Brain pericyte (primary cell): Measurements from ENCODE around the gene ZCCHC24.
A peak's percentile ranks its signal among the peaks of the same experiment; 100 is the strongest.

Experiments
- DNase-seq: peaks from one replicate; pipeline ENCODE4 v3.0.0-alpha.2; 2012; ENCODE audit warnings: low read depth, low spot score

The ZCCHC24 gene

GRCh38 chr10:79411546-79412495, 33.6 kb downstream of the ZCCHC24 start:
- no peak for DNase-seq

GRCh38 chr10:79410315-79411094, 34.9 kb downstream of the ZCCHC24 start:
- DNase-seq = no peak

GRCh38 chr10:79409726-79410085, 35.7 kb downstream of the ZCCHC24 start:
- DNase-seq = no peak

- no peak for DNase-seq
Observed at GRCh38 chr10:79409038-79409725, 36.2 kb downstream of the ZCCHC24 start.

- peak; percentile 86 for DNase-seq
Observed at GRCh38 chr10:79407811-79408795, 37.3 kb downstream of the ZCCHC24 start.

GRCh38 chr10:79407423-79407796, 38.0 kb downstream of the ZCCHC24 start:
- DNase-seq = no peak

- no peak for DNase-seq
Observed at GRCh38 chr10:79406683-79407422, 38.6 kb downstream of the ZCCHC24 start.

GRCh38 chr10:79405995-79406515, 39.4 kb downstream of the ZCCHC24 start:
- no peak for DNase-seq

GRCh38 chr10:79405221-79405994, 40.0 kb downstream of the ZCCHC24 start:
- no peak for DNase-seq

- no peak for DNase-seq
Observed at GRCh38 chr10:79404690-79405131, 40.7 kb downstream of the ZCCHC24 start.

GRCh38 chr10:79404231-79404609, 41.2 kb downstream of the ZCCHC24 start:
- DNase-seq = no peak

GRCh38 chr10:79403441-79404230, 41.8 kb downstream of the ZCCHC24 start:
- no peak for DNase-seq

GRCh38 chr10:79402951-79403350, 42.5 kb downstream of the ZCCHC24 start:
- DNase-seq = no peak

- no peak for DNase-seq
Observed at GRCh38 chr10:79402625-79402946, 42.8 kb downstream of the ZCCHC24 start.

- DNase-seq = peak; percentile 94
Observed at GRCh38 chr10:79401015-79401921, 44.2 kb downstream of the ZCCHC24 start.

- DNase-seq = no peak
Observed at GRCh38 chr10:79400146-79401004, 45.0 kb downstream of the ZCCHC24 start.
